ENCODE measurements around the gene TMX1. TPM values are rescaled to one million over a fixed set of nuclear protein-coding genes. Genes with fewer than 3 reads are reported as not detected.

The TMX1 gene
- total and polyA plus RNA-seq, 2 experiments from 2014 or later, result 61.5 to 126 TPM

DNA sequence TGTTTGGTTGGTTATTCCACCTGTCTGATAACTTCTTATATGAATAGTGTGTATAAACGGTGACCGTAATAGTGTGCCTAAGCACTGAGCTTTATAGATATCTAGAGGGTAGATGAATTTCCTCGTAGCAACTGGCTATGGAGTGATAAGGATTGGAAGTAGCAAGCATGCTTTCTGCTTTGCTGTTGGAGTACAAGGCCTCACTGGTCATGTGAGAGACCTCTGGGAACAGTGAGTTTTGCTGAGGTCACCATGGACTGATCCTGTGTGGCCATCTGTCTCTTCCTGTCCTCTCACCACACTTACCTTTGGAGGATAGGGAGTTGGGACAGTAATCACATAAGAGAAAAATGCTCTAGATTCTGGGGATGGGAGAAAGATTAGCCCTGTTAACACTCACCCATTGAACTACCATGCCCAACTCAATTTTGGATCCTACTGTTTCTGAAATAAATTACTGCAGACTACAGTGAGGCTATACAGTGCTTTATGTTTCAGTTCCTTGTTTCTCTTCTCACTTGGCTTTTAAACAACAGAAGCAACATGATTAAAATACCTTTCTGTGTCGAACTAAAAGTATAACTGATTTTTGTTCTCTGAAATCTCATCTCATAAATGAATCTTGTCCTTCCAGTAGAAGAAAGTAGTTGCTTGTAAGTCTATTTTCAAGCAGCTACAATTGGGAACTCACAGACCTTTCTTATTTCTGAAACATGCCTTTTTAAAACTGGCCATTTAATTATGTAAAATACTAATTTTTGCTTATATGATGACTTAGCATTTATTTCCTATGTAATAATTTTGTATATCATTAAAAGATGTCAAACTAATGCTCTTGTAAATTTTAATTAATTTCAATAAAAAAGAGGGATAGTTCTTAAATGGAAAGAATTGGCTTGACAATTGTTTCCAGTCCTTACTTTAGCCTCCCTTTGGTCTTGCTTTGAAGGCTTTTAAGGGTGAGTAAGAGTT lies 8.3 kb downstream of the TMX1 start:
- ATAC-seq, result no peak
- no peaks in the 10 kb centered on the region for H3K27me3 Mint-ChIP-seq (ENCODE audit: insufficient read depth, low read depth, poor library complexity)
- Histone ChIP-seq H3K27ac (ENCODE audit: low read depth) (peak overlapping the region; percentile 42; the same call in 1 of the 2 replicates), H2AFZ (no peak overlapping the region), H3K4me1 (ENCODE audit: insufficient read depth) (peaks cover 30% of the 10 kb centered on the region), H3K9me2 (ENCODE audit: insufficient read depth) (no peaks in the 10 kb centered on the region), H4K20me1 (replicated peaks; ENCODE audit: insufficient read depth) (peaks cover 22% of the 10 kb centered on the region; the same call in 1 of the 2 replicates), H3K27me3 (ENCODE audit: insufficient read depth) (no peaks in the 10 kb centered on the region), H3K79me2 (replicated peaks; ENCODE audit: insufficient read depth) (peaks cover 81% of the 10 kb centered on the region), H3F3A (replicated peaks; ENCODE audit: low read depth) (no peaks in the 10 kb centered on the region), H3K4me2 (no peak overlapping the region), H3K4me3 (no peak overlapping the region), H3K36me3 (ENCODE audit: insufficient read depth) (peaks cover 51% of the 10 kb centered on the region)
- peaks cover 28% of the 10 kb centered on the region for H3K4me1 Mint-ChIP-seq
- DNase-seq (ENCODE audit: low spot score), result no peak
- H3K27ac Mint-ChIP-seq, result no peak overlapping the region; the same call in none of the 2 replicates
- TF ChIP-seq ZNF331 (CRISPR knock-in tag; IDR thresholded peaks at IDR 0.05; ENCODE audit: low read depth) (no peak), NANOG (IDR thresholded peaks at IDR 0.05; ENCODE audit: borderline replicate concordance) (no peak), EZH2 (IDR thresholded peaks at IDR 0.05; ENCODE audit: low read depth, unreplicated experiment) (no peak), ZNF114 (CRISPR knock-in tag; IDR thresholded peaks at IDR 0.05) (no peak), CTCF (conservative IDR thresholded peaks at IDR 0.05; ENCODE audit: low read depth in 2 of 2) (no peak), JUNB (IDR thresholded peaks at IDR 0.05; ENCODE audit: unreplicated experiment) (no peak)
- TF ChIP-seq, protein P1, sequence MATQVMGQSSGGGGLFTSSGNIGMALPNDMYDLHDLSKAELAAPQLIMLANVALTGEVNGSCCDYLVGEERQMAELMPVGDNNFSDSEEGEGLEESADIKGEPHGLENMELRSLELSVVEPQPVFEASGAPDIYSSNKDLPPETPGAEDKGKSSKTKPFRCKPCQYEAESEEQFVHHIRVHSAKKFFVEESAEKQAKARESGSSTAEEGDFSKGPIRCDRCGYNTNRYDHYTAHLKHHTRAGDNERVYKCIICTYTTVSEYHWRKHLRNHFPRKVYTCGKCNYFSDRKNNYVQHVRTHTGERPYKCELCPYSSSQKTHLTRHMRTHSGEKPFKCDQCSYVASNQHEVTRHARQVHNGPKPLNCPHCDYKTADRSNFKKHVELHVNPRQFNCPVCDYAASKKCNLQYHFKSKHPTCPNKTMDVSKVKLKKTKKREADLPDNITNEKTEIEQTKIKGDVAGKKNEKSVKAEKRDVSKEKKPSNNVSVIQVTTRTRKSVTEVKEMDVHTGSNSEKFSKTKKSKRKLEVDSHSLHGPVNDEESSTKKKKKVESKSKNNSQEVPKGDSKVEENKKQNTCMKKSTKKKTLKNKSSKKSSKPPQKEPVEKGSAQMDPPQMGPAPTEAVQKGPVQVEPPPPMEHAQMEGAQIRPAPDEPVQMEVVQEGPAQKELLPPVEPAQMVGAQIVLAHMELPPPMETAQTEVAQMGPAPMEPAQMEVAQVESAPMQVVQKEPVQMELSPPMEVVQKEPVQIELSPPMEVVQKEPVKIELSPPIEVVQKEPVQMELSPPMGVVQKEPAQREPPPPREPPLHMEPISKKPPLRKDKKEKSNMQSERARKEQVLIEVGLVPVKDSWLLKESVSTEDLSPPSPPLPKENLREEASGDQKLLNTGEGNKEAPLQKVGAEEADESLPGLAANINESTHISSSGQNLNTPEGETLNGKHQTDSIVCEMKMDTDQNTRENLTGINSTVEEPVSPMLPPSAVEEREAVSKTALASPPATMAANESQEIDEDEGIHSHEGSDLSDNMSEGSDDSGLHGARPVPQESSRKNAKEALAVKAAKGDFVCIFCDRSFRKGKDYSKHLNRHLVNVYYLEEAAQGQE (IDR thresholded peaks at IDR 0.05; ENCODE audit: unreplicated experiment), result no peak
- peaks cover 87% of the 10 kb centered on the region for H3K36me3 Mint-ChIP-seq (ENCODE audit: low read depth)
- H3K9me3 Mint-ChIP-seq, result no peaks in the 10 kb centered on the region
- no peak overlapping the region for H3K4me3 Mint-ChIP-seq

DNA sequence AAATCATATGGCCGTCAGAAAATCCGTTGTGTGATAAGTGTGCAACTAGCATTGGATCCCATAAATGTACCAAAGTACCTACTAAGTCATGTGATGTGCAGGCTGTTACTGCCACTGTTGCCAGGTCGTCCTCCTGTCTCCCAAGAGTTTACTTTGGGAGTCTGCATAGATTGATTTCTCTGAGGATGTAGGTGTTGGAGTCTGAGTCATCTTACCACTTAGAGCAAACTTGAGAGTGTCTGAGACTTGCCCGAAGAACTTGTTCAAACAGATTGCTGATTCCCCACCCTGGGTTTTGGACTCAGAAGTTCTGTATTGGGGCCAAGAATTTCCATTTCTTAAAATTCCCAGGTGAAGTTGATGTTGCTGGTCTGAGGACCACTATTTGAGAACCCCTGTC lies 11.4 kb downstream of the TMX1 start:
- no peak overlapping the region for H3K4me3 Mint-ChIP-seq
- ATAC-seq, result no peak
- H3K4me3 ChIP-seq, result no peak overlapping the region
- H3K4me2 ChIP-seq, result no peak overlapping the region
- H3K36me3 ChIP-seq (ENCODE audit: insufficient read depth), result peaks cover 70% of the 10 kb centered on the region
- no peaks in the 10 kb centered on the region for H3F3A ChIP-seq (replicated peaks; ENCODE audit: low read depth)
- no peaks in the 10 kb centered on the region for H3K9me3 Mint-ChIP-seq
- H2AFZ ChIP-seq, result no peak overlapping the region
- H3K27me3 Mint-ChIP-seq (ENCODE audit: insufficient read depth, low read depth, poor library complexity), result no peaks in the 10 kb centered on the region
- H3K4me1 Mint-ChIP-seq, result no peaks in the 10 kb centered on the region; the same call in 2 of the 3 replicates
- H3K36me3 Mint-ChIP-seq (ENCODE audit: low read depth), result peaks cover 88% of the 10 kb centered on the region
- TF ChIP-seq, protein P2, sequence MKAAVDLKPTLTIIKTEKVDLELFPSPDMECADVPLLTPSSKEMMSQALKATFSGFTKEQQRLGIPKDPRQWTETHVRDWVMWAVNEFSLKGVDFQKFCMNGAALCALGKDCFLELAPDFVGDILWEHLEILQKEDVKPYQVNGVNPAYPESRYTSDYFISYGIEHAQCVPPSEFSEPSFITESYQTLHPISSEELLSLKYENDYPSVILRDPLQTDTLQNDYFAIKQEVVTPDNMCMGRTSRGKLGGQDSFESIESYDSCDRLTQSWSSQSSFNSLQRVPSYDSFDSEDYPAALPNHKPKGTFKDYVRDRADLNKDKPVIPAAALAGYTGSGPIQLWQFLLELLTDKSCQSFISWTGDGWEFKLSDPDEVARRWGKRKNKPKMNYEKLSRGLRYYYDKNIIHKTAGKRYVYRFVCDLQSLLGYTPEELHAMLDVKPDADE (IDR thresholded peaks at IDR 0.05), result no peak
- TF ChIP-seq, protein P1 (IDR thresholded peaks at IDR 0.05; ENCODE audit: unreplicated experiment), result no peak
- TF ChIP-seq NANOG (IDR thresholded peaks at IDR 0.05; ENCODE audit: borderline replicate concordance), result no peak
- TF ChIP-seq JUNB (IDR thresholded peaks at IDR 0.05; ENCODE audit: unreplicated experiment), result no peak
- TF ChIP-seq CREB1 (CRISPR knock-in tag; IDR thresholded peaks at IDR 0.05; ENCODE audit: low read depth), result no peak
- TF ChIP-seq ZNF331 (CRISPR knock-in tag; IDR thresholded peaks at IDR 0.05; ENCODE audit: low read depth), result no peak
- TF ChIP-seq EZH2phosphoT487 (IDR thresholded peaks at IDR 0.05; ENCODE audit: unreplicated experiment), result no peak
- TF ChIP-seq ZNF114 (CRISPR knock-in tag; IDR thresholded peaks at IDR 0.05), result no peak
- TF ChIP-seq EZH2 (IDR thresholded peaks at IDR 0.05; ENCODE audit: low read depth, unreplicated experiment), result no peak
- peaks cover 55% of the 10 kb centered on the region for H3K79me2 ChIP-seq (replicated peaks; ENCODE audit: insufficient read depth)
- H3K27me3 ChIP-seq (ENCODE audit: insufficient read depth), result no peaks in the 10 kb centered on the region
- DNase-seq (ENCODE audit: low spot score), result no peak
- no peaks in the 10 kb centered on the region for H3K9me2 ChIP-seq (ENCODE audit: insufficient read depth)
- no peak overlapping the region for H3K27ac ChIP-seq (ENCODE audit: low read depth)
- no peak overlapping the region for H3K27ac Mint-ChIP-seq
- peaks cover 17% of the 10 kb centered on the region; the same call in 1 of the 2 replicates for H4K20me1 ChIP-seq (replicated peaks; ENCODE audit: insufficient read depth)
- no peaks in the 10 kb centered on the region for H3K4me1 ChIP-seq (ENCODE audit: insufficient read depth)

Measured in GM23338 (cell line).